ENCODE results near the gene THOC2. TPM values are rescaled to one million over a fixed set of nuclear protein-coding genes. Genes with fewer than 3 reads are reported as not detected.
"Not testable (repeated sequence)": the region's sequence is repeated elsewhere in the genome, so short reads cannot be mapped to it uniquely, and the experiment has no call there.

THOC2 gene
- total RNA-seq, 2 experiments from 2014 or later = 61.1 to 62.8 TPM

GRCh38 chrX:123675154-123675553 lies 57.7 kb downstream of the THOC2 start:
- Mint-ChIP-seq H3K27me3 (no peaks in the 10 kb centered on the region), H3K4me3 (no peak overlapping the region), H3K36me3 (ENCODE audit: low read depth) (peaks cover 79% of the 10 kb centered on the region), H3K9me3 (no peaks in the 10 kb centered on the region), H3K27ac (no peak overlapping the region), H3K4me1 (ENCODE audit: low read depth) (no peaks in the 10 kb centered on the region)
- no peaks in the 10 kb centered on the region for H3K4me1 ChIP-seq (ENCODE audit: insufficient read depth, low read length)
- ATAC-seq (ENCODE audit: poor library complexity) (no peak), DNase-seq (no peak)
- intact Hi-C loops (cut with DNase I, micrococcal nuclease) = no loop called here
- no peak overlapping the region for H3K4me3 ChIP-seq (ENCODE audit: low read length)
- H3K9me3 ChIP-seq (ENCODE audit: control insufficient read depth in 1 of 2, insufficient read depth in 1 of 2, low read length in 2 of 2) = no peaks in the 10 kb centered on the region
- no peak for TF ChIP-seq CTCF (IDR thresholded peaks at IDR 0.05)
- POLR2A ChIA-PET = no interaction called here
- H3K27ac ChIP-seq (ENCODE audit: low read depth in 1 of 2, low read length in 2 of 2) = no peak overlapping the region
- H3K27me3 ChIP-seq (ENCODE audit: control insufficient read depth in 1 of 2, insufficient read depth in 2 of 2, low read length in 2 of 2) = no peaks in the 10 kb centered on the region
- CTCF ChIA-PET = no interaction called here
- H3K36me3 ChIP-seq (ENCODE audit: insufficient read depth, low read length) = peaks cover 23% of the 10 kb centered on the region

GRCh38 chrX:123673813-123674212 lies 59.0 kb downstream of the THOC2 start:
- no peaks in the 10 kb centered on the region for H3K9me3 Mint-ChIP-seq
- intact Hi-C loops (cut with DNase I, micrococcal nuclease) = no loop called here
- no peak for ATAC-seq (ENCODE audit: poor library complexity)
- H3K27ac Mint-ChIP-seq = no peak overlapping the region
- Histone ChIP-seq H3K36me3 (ENCODE audit: insufficient read depth, low read length) (peaks cover 18% of the 10 kb centered on the region), H3K9me3 (ENCODE audit: control insufficient read depth in 1 of 2, insufficient read depth in 1 of 2, low read length in 2 of 2) (no peaks in the 10 kb centered on the region), H3K4me1 (ENCODE audit: insufficient read depth, low read length) (no peaks in the 10 kb centered on the region), H3K27ac (ENCODE audit: low read depth in 1 of 2, low read length in 2 of 2) (no peak overlapping the region), H3K27me3 (ENCODE audit: control insufficient read depth in 1 of 2, insufficient read depth in 2 of 2, low read length in 2 of 2) (no peaks in the 10 kb centered on the region), H3K4me3 (ENCODE audit: low read length) (no peak overlapping the region)
- TF ChIP-seq CTCF (IDR thresholded peaks at IDR 0.05) = no peak
- ChIA-PET CTCF (no interaction called here), POLR2A (no interaction called here)
- H3K36me3 Mint-ChIP-seq (ENCODE audit: low read depth) = peaks cover 79% of the 10 kb centered on the region
- H3K27me3 Mint-ChIP-seq = no peaks in the 10 kb centered on the region
- no peak overlapping the region for H3K4me3 Mint-ChIP-seq
- no peak for DNase-seq
- H3K4me1 Mint-ChIP-seq (ENCODE audit: low read depth) = no peaks in the 10 kb centered on the region

GRCh38 chrX:123665197-123665596 lies 67.7 kb downstream of the THOC2 start:
- Histone ChIP-seq H3K27ac (ENCODE audit: low read depth in 1 of 2, low read length in 2 of 2) (no peak overlapping the region), H3K9me3 (ENCODE audit: control insufficient read depth in 1 of 2, insufficient read depth in 1 of 2, low read length in 2 of 2) (peaks cover 0 to 5% of the 10 kb centered on the region in 2 experiments), H3K4me1 (ENCODE audit: insufficient read depth, low read length) (no peaks in the 10 kb centered on the region), H3K4me3 (ENCODE audit: low read length) (no peak overlapping the region), H3K27me3 (ENCODE audit: control insufficient read depth in 1 of 2, insufficient read depth in 2 of 2, low read length in 2 of 2) (no peaks in the 10 kb centered on the region), H3K36me3 (ENCODE audit: insufficient read depth, low read length) (peaks cover 31% of the 10 kb centered on the region)
- ChIA-PET POLR2A (no interaction called here), CTCF (no interaction called here)
- no peak for TF ChIP-seq CTCF (IDR thresholded peaks at IDR 0.05)
- H3K27ac Mint-ChIP-seq = no peak overlapping the region
- H3K36me3 Mint-ChIP-seq (ENCODE audit: low read depth) = peaks cover 87% of the 10 kb centered on the region
- H3K4me1 Mint-ChIP-seq (ENCODE audit: low read depth) = no peaks in the 10 kb centered on the region
- DNase-seq (no peak), ATAC-seq (ENCODE audit: poor library complexity) (no peak)
- H3K4me3 Mint-ChIP-seq = no peak overlapping the region
- H3K9me3 Mint-ChIP-seq = no peaks in the 10 kb centered on the region
- intact Hi-C loops (cut with DNase I, micrococcal nuclease) = no loop called here
- no peaks in the 10 kb centered on the region for H3K27me3 Mint-ChIP-seq

GRCh38 chrX:123664467-123665167 lies 68.2 kb downstream of the THOC2 start:
- CTCF ChIA-PET = not testable (repeated sequence)

GRCh38 chrX:123663720-123664119 lies 69.1 kb downstream of the THOC2 start:
- H3K27ac Mint-ChIP-seq; intact Hi-C loops (cut with DNase I, micrococcal nuclease); H3K4me3 ChIP-seq (ENCODE audit: low read length); DNase-seq; H3K27me3 Mint-ChIP-seq; H3K9me3 Mint-ChIP-seq; POLR2A ChIA-PET; ATAC-seq (ENCODE audit: poor library complexity); H3K4me1 Mint-ChIP-seq (ENCODE audit: low read depth); H3K4me1 ChIP-seq (ENCODE audit: insufficient read depth, low read length); H3K4me3 Mint-ChIP-seq; H3K9me3 ChIP-seq (ENCODE audit: control insufficient read depth in 1 of 2, insufficient read depth in 1 of 2, low read length in 2 of 2); H3K27me3 ChIP-seq (ENCODE audit: control insufficient read depth in 1 of 2, insufficient read depth in 2 of 2, low read length in 2 of 2); CTCF ChIA-PET; H3K27ac ChIP-seq (ENCODE audit: low read depth in 1 of 2, low read length in 2 of 2): not testable (repeated sequence)
- H3K36me3 ChIP-seq (ENCODE audit: insufficient read depth, low read length) = peaks cover 31% of the 10 kb centered on the region
- peaks cover 82% of the 10 kb centered on the region for H3K36me3 Mint-ChIP-seq (ENCODE audit: low read depth)

More at GRCh38 chrX:123664467-123665167, 68.2 kb downstream of the THOC2 start:
- H3K4me1 Mint-ChIP-seq (ENCODE audit: low read depth); H3K4me1 ChIP-seq (ENCODE audit: insufficient read depth, low read length); POLR2A ChIA-PET; H3K4me3 Mint-ChIP-seq; H3K27me3 ChIP-seq (ENCODE audit: control insufficient read depth in 1 of 2, insufficient read depth in 2 of 2, low read length in 2 of 2); H3K9me3 Mint-ChIP-seq; ATAC-seq (ENCODE audit: poor library complexity); intact Hi-C loops (cut with DNase I, micrococcal nuclease); H3K27ac ChIP-seq (ENCODE audit: low read depth in 1 of 2, low read length in 2 of 2); H3K27ac Mint-ChIP-seq; H3K4me3 ChIP-seq (ENCODE audit: low read length); H3K27me3 Mint-ChIP-seq; H3K9me3 ChIP-seq (ENCODE audit: control insufficient read depth in 1 of 2, insufficient read depth in 1 of 2, low read length in 2 of 2); DNase-seq: not testable (repeated sequence)
- H3K36me3 ChIP-seq (ENCODE audit: insufficient read depth, low read length) = peaks cover 31% of the 10 kb centered on the region
- H3K36me3 Mint-ChIP-seq (ENCODE audit: low read depth) = peaks cover 86% of the 10 kb centered on the region

All from CD4-positive, alpha-beta T cell (primary cell).